ENCODE results near the gene EREG.
"Not testable (repeated sequence)": the region's sequence is repeated elsewhere in the genome, so short reads cannot be mapped to it uniquely, and the experiment has no call there.

The EREG gene

GRCh38 chr4:74364652-74365491 lies at the start of gene EREG:
Gene EREG (plus strand): TSS chr4:74365145. CDS start chr4:74365309, 164 bp downstream.
- no peak for DNase-seq

- no peak for DNase-seq
Measured at GRCh38 chr4:74315376-74315775, 49.6 kb upstream of the EREG start.

- no peak for DNase-seq
Measured at GRCh38 chr4:74316397-74316796, 48.5 kb upstream of the EREG start.

GRCh38 chr4:74317616-74318246 lies 47.2 kb upstream of the EREG start:
- DNase-seq, result no peak

- no peak for DNase-seq
Measured at GRCh38 chr4:74318276-74318675, 46.7 kb upstream of the EREG start.

- DNase-seq, result no peak
Measured at GRCh38 chr4:74319470-74319869, 45.5 kb upstream of the EREG start.

- DNase-seq, result peak; percentile 50
Measured at GRCh38 chr4:74320559-74321118, 44.3 kb upstream of the EREG start.

- no peak for DNase-seq
Measured at GRCh38 chr4:74322301-74322700, 42.6 kb upstream of the EREG start.

GRCh38 chr4:74323663-74324062 lies 41.3 kb upstream of the EREG start:
- no peak for DNase-seq

GRCh38 chr4:74324262-74324661 lies 40.7 kb upstream of the EREG start:
- no peak for DNase-seq

- DNase-seq, result no peak
Measured at GRCh38 chr4:74325886-74326285, 39.1 kb upstream of the EREG start.

GRCh38 chr4:74327762-74328161 lies 37.2 kb upstream of the EREG start:
- DNase-seq, result no peak

GRCh38 chr4:74328501-74328900 lies 36.4 kb upstream of the EREG start:
- no peak for DNase-seq

GRCh38 chr4:74329307-74329706 lies 35.6 kb upstream of the EREG start:
- DNase-seq, result no peak

GRCh38 chr4:74330295-74330750 lies 34.6 kb upstream of the EREG start:
- DNase-seq, result peak; percentile 26

GRCh38 chr4:74331252-74331651 lies 33.7 kb upstream of the EREG start:
- no peak for DNase-seq

- DNase-seq, result no peak
Measured at GRCh38 chr4:74331944-74332343, 33.0 kb upstream of the EREG start.

GRCh38 chr4:74334636-74335035 lies 30.3 kb upstream of the EREG start:
- no peak for DNase-seq

GRCh38 chr4:74335341-74336021 lies 29.5 kb upstream of the EREG start:
- no peak for DNase-seq

- no peak for DNase-seq
Measured at GRCh38 chr4:74338792-74339333, 26.1 kb upstream of the EREG start.

GRCh38 chr4:74339501-74339900 lies 25.4 kb upstream of the EREG start:
- no peak for DNase-seq

- DNase-seq, result not testable (repeated sequence)
Measured at GRCh38 chr4:74340421-74340820, 24.5 kb upstream of the EREG start.

GRCh38 chr4:74344031-74344430 lies 20.9 kb upstream of the EREG start:
- no peak for DNase-seq
